Stimulated activated CD4-positive, alpha-beta T cell treated with anti-CD3 and anti-CD28 coated beads, Interleukin-2, amount 100 ng/mL, for 24 hours (primary cell): Measurements from ENCODE around the gene NRP1.

Source experiments
- DNase-seq, 2 donors: peaks; one replicate each; pipeline ENCODE4 v3.0.0-alpha.2; 2020

The NRP1 gene

GRCh38 chr10:33347211-33347610 lies 12.7 kb upstream of the NRP1 start:
- no peak for DNase-seq

GRCh38 chr10:33345236-33345635 lies 10.8 kb upstream of the NRP1 start:
- no peak for DNase-seq

DNA sequence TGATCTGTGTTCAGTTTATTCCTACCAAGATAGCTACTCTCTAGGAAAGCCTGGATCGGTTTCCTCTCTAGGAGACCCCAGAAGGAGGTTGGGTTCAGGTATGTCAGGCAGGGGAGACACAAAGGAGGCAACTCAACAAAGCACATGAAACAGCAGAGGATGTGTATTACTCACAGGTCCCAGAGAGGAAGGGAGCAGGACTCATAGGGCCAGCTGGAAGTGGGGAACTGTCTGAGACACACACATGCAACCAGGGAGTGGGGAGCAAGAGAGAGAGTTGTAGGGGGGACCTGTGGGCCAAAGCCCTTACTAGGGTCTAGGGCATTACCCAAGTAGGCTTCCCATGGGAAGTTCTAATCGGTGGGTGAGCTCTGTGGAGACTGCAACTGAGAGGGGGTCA lies 10.2 kb upstream of the NRP1 start:
- DNase-seq, result no peak

- no peak for DNase-seq
These were observed 7.2 kb upstream of the NRP1 start for GRCh38 chr10:33341637-33342036.

- DNase-seq, result no peak
These were observed 3.0 kb upstream of the NRP1 start for GRCh38 chr10:33337326-33337957.

DNA sequence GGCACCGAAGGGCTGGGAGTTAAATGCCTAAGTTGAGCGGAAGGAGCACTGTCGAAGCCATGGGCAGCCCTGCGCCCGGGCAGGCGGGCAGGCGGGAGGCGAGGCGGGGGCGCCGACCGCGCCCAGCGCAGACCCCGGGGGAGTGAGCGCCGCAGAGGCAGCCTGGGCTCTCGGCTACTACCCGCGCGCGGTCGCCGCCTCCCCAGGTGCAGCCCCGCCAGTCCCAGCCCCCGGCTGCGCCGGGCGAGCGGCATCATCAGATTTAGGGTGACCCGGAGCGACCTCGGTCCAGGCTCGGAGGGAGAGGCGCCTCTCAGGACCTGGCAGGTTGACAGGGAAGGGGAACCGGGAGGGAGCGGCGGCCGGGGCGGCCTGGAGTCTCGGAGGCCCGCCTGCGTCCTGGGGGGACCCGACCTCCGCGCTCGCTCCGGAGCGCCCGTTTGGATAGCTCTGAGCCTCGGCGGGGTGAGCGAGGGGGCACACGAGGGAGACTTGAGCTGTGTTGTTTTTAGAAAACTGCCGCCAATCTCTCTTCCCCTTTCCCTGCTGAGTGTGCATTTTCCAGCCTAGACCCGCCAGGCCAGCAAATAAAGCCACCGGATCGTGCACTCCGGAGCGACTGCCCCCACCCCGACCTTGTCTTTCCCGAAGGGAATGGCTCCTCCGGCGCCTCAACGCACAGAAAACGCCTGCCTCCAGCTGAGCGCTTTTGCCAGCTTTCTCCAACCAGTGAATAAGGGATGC lies 2.3 kb upstream of the NRP1 start:
- DNase-seq, result peak in 1 of 2 donors; percentile 4

DNA sequence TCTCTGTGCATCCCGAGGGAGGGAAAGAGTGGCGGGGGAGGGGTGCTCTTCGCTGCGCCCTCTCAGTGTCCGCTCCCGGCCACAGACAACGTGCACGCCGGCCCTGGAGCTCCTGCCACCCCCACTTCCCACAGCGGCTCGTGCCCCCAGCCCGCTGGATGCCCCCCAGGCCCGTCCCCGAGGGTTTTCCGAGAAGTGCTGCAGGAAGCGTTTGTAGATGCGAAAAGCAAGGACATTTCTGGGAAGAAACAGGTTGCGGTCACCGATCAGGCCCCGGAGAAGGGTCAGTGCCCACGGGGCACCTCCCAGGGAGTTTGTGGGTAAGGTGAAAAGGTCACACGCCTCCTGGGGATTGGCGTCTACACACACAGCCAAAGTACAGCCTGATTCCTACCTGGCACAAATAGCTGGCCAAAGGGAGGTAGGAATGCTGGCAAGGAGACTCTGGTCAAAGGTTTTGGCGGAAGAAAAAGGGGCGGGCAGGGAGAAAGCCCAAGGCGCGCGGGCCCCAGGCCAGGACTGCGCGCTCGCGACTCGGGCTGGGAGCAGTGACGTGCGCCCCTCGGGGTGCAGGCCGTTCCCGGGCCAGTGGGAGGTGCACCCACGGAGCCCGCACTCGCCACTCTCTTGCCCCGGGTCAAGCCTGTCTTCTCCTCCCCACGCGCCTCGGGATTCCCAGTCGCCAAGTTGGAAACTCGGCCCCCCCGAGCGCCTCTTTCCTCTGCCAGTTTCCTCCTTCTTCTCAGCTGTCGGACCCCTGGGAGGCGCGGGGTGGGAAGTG lies 1.5 kb upstream of the NRP1 start:
- peak in 1 of 2 donors; percentile 12 for DNase-seq

DNA sequence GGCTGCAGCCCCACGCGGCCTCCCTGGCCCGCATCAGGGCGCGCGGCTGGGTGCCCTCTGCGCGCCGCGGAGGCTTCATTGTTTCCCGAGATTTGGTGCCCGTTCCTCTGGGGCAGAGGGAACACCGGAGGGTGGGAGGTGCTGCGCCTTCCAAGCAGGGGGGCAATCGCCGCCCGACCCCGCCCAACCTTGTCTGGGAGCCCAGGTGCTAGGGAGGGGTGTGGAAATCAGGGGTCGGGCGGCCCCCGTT lies 1.0 kb upstream of the NRP1 start:
- no peak for DNase-seq

- DNase-seq, result peak; percentile 38 to 62
These were observed 511 bp upstream of the NRP1 start for GRCh38 chr10:33334805-33335550.

DNA sequence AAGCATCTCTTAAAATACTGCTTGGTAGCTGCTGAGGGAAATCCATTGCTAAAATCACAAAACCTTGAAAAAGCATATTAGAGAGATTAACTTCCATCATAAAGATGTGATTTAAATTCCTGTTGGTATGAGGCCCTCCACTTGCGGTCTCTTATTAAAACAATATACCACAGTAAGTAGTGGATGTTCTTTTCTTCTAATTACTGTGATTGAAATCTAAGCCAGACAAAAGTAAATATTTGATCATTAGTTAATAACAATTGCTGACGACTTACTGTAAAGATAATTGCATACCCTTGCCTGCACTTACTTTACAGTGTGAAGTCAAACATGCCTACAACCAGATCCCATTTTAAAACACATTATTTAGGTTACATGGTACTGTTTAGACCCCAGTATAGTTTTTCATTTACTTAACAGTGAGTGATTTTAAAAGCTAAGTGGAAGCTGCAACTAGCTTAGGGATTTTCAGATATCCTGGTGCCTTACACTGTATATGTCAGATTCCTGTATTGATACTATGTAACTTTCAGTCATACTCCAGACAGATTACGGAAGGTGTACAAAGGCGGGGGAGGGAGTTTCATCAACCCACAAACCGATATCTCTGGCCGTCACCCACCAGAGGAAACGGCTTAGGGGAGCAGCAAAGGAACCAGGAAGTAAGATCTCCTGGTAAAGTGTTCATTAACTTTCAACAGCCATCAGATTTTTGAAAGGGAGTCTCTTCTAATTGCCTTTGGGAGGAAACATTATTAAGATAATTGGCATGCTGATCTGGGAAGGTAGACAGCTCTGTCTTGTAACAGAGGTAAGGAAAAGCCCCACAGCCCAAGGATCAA lies 986 bp downstream of the NRP1 start:
- DNase-seq, result peak; percentile 24 to 28

DNA sequence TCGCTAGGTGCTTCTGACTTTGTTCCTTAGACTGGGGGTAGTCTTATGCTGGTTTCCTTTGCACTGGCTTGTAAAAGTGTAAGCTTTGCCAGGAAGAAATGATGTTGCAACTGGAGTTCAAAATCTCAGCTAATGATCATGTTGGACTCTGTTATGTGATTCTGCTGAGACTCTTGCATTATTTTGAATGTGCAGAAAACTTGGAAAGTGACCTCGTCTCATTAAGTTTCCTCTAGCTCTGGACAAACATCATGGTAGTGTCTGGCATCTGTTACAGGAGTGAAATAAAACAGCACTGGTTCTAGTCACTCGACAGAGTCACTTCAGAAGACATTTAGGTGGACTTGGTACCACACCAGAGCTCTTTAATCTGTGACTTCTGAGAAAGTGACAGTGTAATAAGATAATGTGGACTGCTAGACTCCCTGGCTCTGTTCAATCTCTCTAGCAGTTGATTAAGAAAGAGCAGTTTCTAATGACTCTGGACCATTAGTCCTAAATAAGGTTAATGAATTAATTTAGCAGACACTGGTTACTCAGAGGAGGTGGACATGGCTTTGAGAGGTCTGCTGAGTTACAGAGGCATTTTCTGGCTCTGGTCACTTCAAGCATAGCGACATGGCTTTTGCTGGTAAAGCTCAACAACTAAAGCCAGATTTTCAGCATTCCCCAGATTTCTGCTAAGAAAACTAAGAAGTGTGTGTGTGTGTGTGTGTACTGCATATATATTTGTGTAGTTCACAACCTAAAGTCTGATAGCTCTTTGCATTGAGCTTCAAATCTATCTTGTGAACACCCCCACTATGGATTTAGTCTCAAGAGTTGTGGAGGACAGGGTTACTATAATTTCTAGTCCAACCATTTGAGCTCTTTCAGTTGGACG lies 2.0 kb downstream of the NRP1 start:
- DNase-seq, result no peak

- no peak for DNase-seq
These were observed 3.1 kb downstream of the NRP1 start for GRCh38 chr10:33331379-33331694.

GRCh38 chr10:33330543-33331378 lies 3.7 kb downstream of the NRP1 start:
- peak; percentile 85 to 88 for DNase-seq

- DNase-seq, result no peak
These were observed 5.3 kb downstream of the NRP1 start for GRCh38 chr10:33329178-33329577.

DNA sequence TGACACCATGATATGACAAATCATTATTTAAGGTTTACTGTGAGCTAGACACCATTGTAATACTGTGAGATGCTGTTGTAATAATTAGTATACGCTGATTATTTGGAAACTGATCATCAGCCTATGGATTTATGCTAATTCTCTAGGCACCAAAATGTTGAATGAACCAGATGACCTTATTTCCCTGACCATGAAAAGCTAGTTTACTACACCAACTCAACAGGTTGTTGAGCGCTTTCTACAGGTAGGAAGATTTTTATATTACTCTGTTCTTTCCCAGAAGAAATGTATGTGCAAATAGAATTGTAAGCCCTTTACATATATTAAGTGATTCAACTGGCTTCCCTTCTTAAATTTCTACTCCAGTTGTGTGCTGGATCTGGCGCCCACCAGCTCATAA lies 6.2 kb downstream of the NRP1 start:
- no peak for DNase-seq

DNA sequence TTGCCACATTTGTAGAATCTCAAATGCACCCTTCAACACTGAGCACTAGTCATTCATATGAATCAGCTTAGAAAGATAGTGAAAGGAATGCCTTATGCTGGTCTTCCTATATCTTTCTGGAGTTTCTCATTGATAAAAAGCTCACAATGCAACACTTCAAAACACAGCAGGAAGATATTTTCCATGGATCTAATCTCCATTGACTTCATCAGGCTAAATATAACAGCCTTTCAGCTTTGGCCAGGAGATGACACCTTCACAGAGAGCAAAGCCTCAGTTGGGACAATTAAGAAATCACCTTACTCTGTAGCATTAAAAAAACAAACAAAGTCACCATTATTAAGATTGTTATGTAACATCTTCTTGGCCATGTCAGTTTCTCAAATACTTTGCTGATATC lies 6.7 kb downstream of the NRP1 start:
- no peak for DNase-seq

- no peak for DNase-seq
These were observed 7.5 kb downstream of the NRP1 start for GRCh38 chr10:33326933-33327332.

- DNase-seq, result no peak
These were observed 8.5 kb downstream of the NRP1 start for GRCh38 chr10:33325929-33326328.

GRCh38 chr10:33323721-33324120 lies 10.7 kb downstream of the NRP1 start:
- DNase-seq, result no peak

DNA sequence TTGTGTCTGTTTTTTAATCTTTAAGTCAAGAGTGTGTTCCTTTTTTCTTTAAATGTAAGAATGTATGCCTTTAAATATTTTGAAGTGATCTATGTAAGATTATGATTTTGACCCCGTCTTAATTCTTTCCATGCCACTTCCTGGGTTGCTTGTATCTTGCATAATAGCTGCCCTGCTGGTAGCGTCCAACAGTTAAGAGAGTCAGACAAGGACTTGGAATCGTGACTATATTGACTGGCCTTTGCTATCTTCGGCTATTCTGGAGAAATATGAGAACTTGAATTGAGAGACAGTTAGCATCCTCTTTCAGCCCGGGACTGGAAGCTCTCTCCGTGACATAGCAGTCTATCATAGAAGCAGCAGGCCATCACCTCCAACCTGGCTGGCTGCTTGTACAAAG lies 13.0 kb downstream of the NRP1 start:
- DNase-seq, result no peak

- DNase-seq, result no peak
These were observed 14.2 kb downstream of the NRP1 start for GRCh38 chr10:33320288-33320687.
